T-helper 17 cell (primary cell): Measurements from ENCODE around the gene SLAIN2. TPM values are rescaled to one million over a fixed set of nuclear protein-coding genes. Genes with fewer than 3 reads are reported as not detected.
A peak's percentile ranks its signal among the peaks of the same experiment; 100 is the strongest.

Experiments
- ATAC-seq: fragments of 150-1000 bp; cut with Tn5 transposase; 2 replicates; pipeline ENCODE4 v1.10.0; 2021; ENCODE audit warnings: mild to moderate bottlenecking, moderate library complexity
- DNase-seq, 3 donors: peaks; one replicate each; pipeline versions ENCODE4 v3.0.0 to v3.0.0-alpha.2; 2020 to 2021
- H3K9me3 ChIP-seq: one replicate; pipeline ENCODE4 v1.7.0; 2013; ENCODE audit warnings: low read length, mild to moderate bottlenecking; ENCODE audit not compliant: control insufficient read depth, poor library complexity, severe bottlenecking
- H3K27ac Mint-ChIP-seq: one replicate; pipeline ENCODE4 v1.8.0; 2022; ENCODE audit warnings: mild to moderate bottlenecking, moderate library complexity, mixed read lengths
- H3K27me3 Mint-ChIP-seq: one replicate; pipeline ENCODE4 v1.8.0; 2022; ENCODE audit warnings: mixed read lengths
- H3K36me3 Mint-ChIP-seq: one replicate; pipeline ENCODE4 v1.8.0; 2022; ENCODE audit warnings: low read depth, mixed read lengths
- H3K4me1 Mint-ChIP-seq: one replicate; pipeline ENCODE4 v1.8.0; 2022; ENCODE audit warnings: mild to moderate bottlenecking, mixed read lengths
- H3K4me3 Mint-ChIP-seq: one replicate; pipeline ENCODE4 v1.8.0; 2022; ENCODE audit warnings: mild to moderate bottlenecking, moderate library complexity, mixed read lengths
- total RNA-seq, 4 donors: library from RNA in 2 of 4; stranded (reverse) in 2 of 4; gene quantifications; one replicate each; pipeline ENCODE4 v1.2.3 and lab custom pipeline; 2022 to 2026

The SLAIN2 gene
- total RNA-seq, 2 donors from 2014 or later, result 76.7 to 92.3 TPM

- no peaks in the 10 kb centered on the region for H3K9me3 ChIP-seq
- Mint-ChIP-seq H3K27ac (no peak overlapping the region), H3K36me3 (no peaks in the 10 kb centered on the region), H3K4me3 (no peak overlapping the region), H3K4me1 (peaks cover 2% of the 10 kb centered on the region), H3K27me3 (no peaks in the 10 kb centered on the region)
- ATAC-seq (peak; percentile 63), DNase-seq (no peak)
These were observed 25.4 kb upstream of the SLAIN2 start for GRCh38 chr4:48315728-48316630.

- ATAC-seq (no peak), DNase-seq (no peak)
- no peaks in the 10 kb centered on the region for H3K36me3 Mint-ChIP-seq
- no peaks in the 10 kb centered on the region for H3K9me3 ChIP-seq
- H3K27ac Mint-ChIP-seq, result peak overlapping the region; percentile 39
- no peak overlapping the region for H3K4me3 Mint-ChIP-seq
- peaks cover 13% of the 10 kb centered on the region for H3K27me3 Mint-ChIP-seq
- no peaks in the 10 kb centered on the region for H3K4me1 Mint-ChIP-seq
These were observed 20.0 kb upstream of the SLAIN2 start for GRCh38 chr4:48321312-48321711.

DNA sequence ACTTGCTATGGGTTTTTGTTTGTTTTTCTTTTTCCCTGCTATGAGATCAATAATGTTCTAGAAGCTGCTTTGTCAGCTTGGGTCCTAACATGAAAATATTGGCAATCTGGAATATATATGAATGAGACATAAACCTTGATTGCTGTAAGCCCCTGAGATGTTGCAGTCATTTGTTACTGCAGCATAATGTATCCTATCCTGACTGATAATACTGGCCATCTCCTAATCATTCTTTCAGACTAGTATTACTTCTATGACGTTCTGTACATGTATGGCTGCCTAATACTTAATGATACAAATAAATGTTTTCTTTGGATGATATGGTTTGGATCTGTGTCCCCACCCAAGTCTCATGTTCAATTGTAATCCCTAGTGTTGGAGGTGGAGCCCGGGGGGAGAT lies 19.3 kb upstream of the SLAIN2 start:
- ATAC-seq (no peak), DNase-seq (no peak)
- no peaks in the 10 kb centered on the region for H3K9me3 ChIP-seq
- Mint-ChIP-seq H3K4me3 (no peak overlapping the region), H3K27ac (no peak overlapping the region), H3K4me1 (no peaks in the 10 kb centered on the region), H3K36me3 (no peaks in the 10 kb centered on the region), H3K27me3 (peaks cover 13% of the 10 kb centered on the region)

- Mint-ChIP-seq H3K4me1 (no peaks in the 10 kb centered on the region), H3K27ac (no peak overlapping the region), H3K4me3 (no peak overlapping the region), H3K36me3 (no peaks in the 10 kb centered on the region), H3K27me3 (peaks cover 13% of the 10 kb centered on the region)
- DNase-seq, result no peak
- H3K9me3 ChIP-seq, result no peaks in the 10 kb centered on the region
- no peak for ATAC-seq
These were observed 17.0 kb upstream of the SLAIN2 start for GRCh38 chr4:48324281-48324680.

GRCh38 chr4:48329193-48329592 lies 12.1 kb upstream of the SLAIN2 start:
- H3K4me1 Mint-ChIP-seq, result peaks cover 2% of the 10 kb centered on the region
- no peak for ATAC-seq

DNA sequence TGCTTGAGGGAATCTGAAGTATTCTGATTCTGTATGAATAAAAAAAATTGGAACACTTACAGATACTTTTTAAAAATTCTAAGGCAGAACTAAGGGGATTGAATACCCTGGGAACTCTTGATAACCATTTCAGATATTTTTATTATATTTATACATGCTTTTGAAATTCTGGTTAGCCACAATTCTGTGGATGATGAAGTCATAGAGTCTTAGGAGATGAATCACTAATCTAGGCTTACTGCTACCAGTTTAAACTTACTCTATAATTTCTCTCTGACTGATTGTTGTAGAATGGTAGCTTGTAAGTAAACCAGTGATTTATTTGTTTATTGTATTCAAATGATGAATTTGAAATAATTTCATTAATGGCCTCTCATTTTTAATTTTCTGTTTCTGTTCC lies 11.4 kb upstream of the SLAIN2 start:
- H3K36me3 Mint-ChIP-seq, result no peaks in the 10 kb centered on the region
- no peak for DNase-seq
- peaks cover 2% of the 10 kb centered on the region for H3K4me1 Mint-ChIP-seq
- no peak overlapping the region for H3K27ac Mint-ChIP-seq
- no peak for ATAC-seq
- peaks cover 13% of the 10 kb centered on the region for H3K27me3 Mint-ChIP-seq
- H3K9me3 ChIP-seq, result no peaks in the 10 kb centered on the region
- no peak overlapping the region for H3K4me3 Mint-ChIP-seq

More at GRCh38 chr4:48329193-48329592, 12.1 kb upstream of the SLAIN2 start:
- Mint-ChIP-seq H3K27me3 (peaks cover 13% of the 10 kb centered on the region), H3K4me3 (no peak overlapping the region), H3K27ac (no peak overlapping the region), H3K36me3 (no peaks in the 10 kb centered on the region)
- no peak for DNase-seq
- H3K9me3 ChIP-seq, result no peaks in the 10 kb centered on the region

GRCh38 chr4:48331577-48332330 lies 9.6 kb upstream of the SLAIN2 start:
- DNase-seq, result no peak
- ATAC-seq, result no peak
- no peaks in the 10 kb centered on the region for H3K9me3 ChIP-seq
- Mint-ChIP-seq H3K36me3 (no peaks in the 10 kb centered on the region), H3K4me1 (peaks cover 2% of the 10 kb centered on the region), H3K27ac (no peak overlapping the region), H3K4me3 (no peak overlapping the region), H3K27me3 (peaks cover 13% of the 10 kb centered on the region)

GRCh38 chr4:48332661-48333060 lies 8.7 kb upstream of the SLAIN2 start:
- ATAC-seq, result no peak
- no peak overlapping the region for H3K4me3 Mint-ChIP-seq
- peaks cover 2% of the 10 kb centered on the region for H3K4me1 Mint-ChIP-seq
- no peak overlapping the region for H3K27ac Mint-ChIP-seq
- peaks cover 13% of the 10 kb centered on the region for H3K27me3 Mint-ChIP-seq
- H3K9me3 ChIP-seq, result no peaks in the 10 kb centered on the region
- H3K36me3 Mint-ChIP-seq, result no peaks in the 10 kb centered on the region
- no peak for DNase-seq

- no peak for DNase-seq
- no peaks in the 10 kb centered on the region for H3K9me3 ChIP-seq
- no peaks in the 10 kb centered on the region for H3K36me3 Mint-ChIP-seq
- H3K4me3 Mint-ChIP-seq, result no peak overlapping the region
- H3K4me1 Mint-ChIP-seq, result peaks cover 7% of the 10 kb centered on the region
- H3K27me3 Mint-ChIP-seq, result peaks cover 13% of the 10 kb centered on the region
- H3K27ac Mint-ChIP-seq, result no peak overlapping the region
- ATAC-seq, result no peak
These were observed 7.7 kb upstream of the SLAIN2 start for GRCh38 chr4:48333587-48333986.

- H3K9me3 ChIP-seq, result no peaks in the 10 kb centered on the region
- no peak for ATAC-seq
- no peak for DNase-seq
- no peaks in the 10 kb centered on the region for H3K36me3 Mint-ChIP-seq
- peaks cover 13% of the 10 kb centered on the region for H3K27me3 Mint-ChIP-seq
- H3K27ac Mint-ChIP-seq, result no peak overlapping the region
- no peak overlapping the region for H3K4me3 Mint-ChIP-seq
- H3K4me1 Mint-ChIP-seq, result peaks cover 12% of the 10 kb centered on the region
These were observed 7.1 kb upstream of the SLAIN2 start for GRCh38 chr4:48334236-48334635.

- DNase-seq (no peak), ATAC-seq (no peak)
- H3K9me3 ChIP-seq, result no peaks in the 10 kb centered on the region
- no peak overlapping the region for H3K4me3 Mint-ChIP-seq
- H3K27ac Mint-ChIP-seq, result no peak overlapping the region
- no peaks in the 10 kb centered on the region for H3K36me3 Mint-ChIP-seq
- peaks cover 12% of the 10 kb centered on the region for H3K4me1 Mint-ChIP-seq
- H3K27me3 Mint-ChIP-seq, result peaks cover 13% of the 10 kb centered on the region
These were observed 6.4 kb upstream of the SLAIN2 start for GRCh38 chr4:48334900-48335384.

DNA sequence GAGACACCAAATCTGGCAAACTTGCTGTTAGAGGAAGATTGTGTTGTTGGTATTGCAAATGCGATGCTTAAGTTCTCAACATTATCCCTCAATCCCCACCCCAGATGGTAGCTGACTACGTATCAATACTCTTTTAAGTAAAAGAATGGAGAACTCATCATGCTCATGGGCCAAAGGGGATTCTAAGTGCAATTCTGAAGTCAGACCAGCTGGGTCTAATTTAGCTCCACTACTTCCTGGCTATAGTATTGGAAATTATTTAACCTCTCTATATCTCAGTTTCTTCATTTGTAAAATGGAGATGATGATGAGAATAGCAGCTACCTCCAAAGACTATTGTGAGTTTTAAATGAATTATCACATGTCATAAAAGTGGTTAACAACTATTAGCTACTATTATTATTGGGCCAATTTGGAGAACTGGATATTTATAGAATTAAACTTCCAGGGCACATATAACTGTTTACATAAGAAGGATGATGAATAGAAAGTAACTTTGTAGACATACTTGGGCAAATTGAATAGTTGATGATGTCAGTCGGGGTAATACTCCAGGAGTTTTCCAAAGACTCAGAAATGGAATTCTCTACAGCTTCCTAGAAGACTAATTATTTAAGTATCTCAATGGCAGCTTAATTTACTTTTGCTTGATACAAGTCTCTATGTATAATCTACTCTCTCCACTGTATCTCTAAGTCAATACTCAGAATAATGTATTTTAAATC lies 5.0 kb upstream of the SLAIN2 start:
- Mint-ChIP-seq H3K27ac (no peak overlapping the region), H3K27me3 (peaks cover 13% of the 10 kb centered on the region), H3K36me3 (no peaks in the 10 kb centered on the region), H3K4me3 (no peak overlapping the region), H3K4me1 (peaks cover 15% of the 10 kb centered on the region)
- DNase-seq (no peak), ATAC-seq (no peak)
- H3K9me3 ChIP-seq, result no peaks in the 10 kb centered on the region

GRCh38 chr4:48337731-48338130 lies 3.6 kb upstream of the SLAIN2 start:
- Mint-ChIP-seq H3K27me3 (peaks cover 5% of the 10 kb centered on the region), H3K4me3 (no peak overlapping the region), H3K27ac (peak overlapping the region; percentile 59), H3K36me3 (peaks cover 2% of the 10 kb centered on the region), H3K4me1 (peaks cover 24% of the 10 kb centered on the region)
- ATAC-seq, result no peak
- DNase-seq, result no peak
- H3K9me3 ChIP-seq, result no peaks in the 10 kb centered on the region
